ENCODE measurements around the gene ZNF561.

DNA sequence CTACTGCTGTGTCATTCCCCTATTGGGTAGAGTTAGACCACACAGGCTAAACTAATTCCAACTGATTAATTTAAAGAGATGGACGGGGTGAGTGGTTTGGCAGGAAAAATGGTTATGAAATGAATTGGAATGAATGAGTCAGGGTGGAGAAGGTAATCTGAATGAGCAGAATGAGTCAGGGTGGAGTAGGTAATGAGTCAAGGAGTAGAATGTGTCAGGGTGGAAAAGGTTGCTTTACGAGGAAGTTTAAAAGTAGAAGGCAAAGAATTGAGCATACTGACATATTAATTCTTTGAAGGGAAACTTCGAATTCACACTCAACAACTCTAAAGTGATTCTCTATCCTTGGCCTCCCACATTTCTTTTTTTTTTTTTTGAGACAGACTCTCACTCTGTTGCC lies 24.0 kb downstream of the ZNF561 start:
- TF ChIP-seq, protein P1, sequence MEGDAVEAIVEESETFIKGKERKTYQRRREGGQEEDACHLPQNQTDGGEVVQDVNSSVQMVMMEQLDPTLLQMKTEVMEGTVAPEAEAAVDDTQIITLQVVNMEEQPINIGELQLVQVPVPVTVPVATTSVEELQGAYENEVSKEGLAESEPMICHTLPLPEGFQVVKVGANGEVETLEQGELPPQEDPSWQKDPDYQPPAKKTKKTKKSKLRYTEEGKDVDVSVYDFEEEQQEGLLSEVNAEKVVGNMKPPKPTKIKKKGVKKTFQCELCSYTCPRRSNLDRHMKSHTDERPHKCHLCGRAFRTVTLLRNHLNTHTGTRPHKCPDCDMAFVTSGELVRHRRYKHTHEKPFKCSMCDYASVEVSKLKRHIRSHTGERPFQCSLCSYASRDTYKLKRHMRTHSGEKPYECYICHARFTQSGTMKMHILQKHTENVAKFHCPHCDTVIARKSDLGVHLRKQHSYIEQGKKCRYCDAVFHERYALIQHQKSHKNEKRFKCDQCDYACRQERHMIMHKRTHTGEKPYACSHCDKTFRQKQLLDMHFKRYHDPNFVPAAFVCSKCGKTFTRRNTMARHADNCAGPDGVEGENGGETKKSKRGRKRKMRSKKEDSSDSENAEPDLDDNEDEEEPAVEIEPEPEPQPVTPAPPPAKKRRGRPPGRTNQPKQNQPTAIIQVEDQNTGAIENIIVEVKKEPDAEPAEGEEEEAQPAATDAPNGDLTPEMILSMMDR (IDR thresholded peaks at IDR 0.05) = peak in 1 of 6 experiments; percentile 21
- no peak for TF ChIP-seq POLR2A (IDR thresholded peaks at IDR 0.05)

All from esophagus squamous epithelium (tissue), 4 donors.